Ecto neural progenitor cell (in vitro differentiated cells): ENCODE measurements around the gene SYS1.

Source experiments
- DNase-seq: peaks from one replicate; pipeline ENCODE4 v3.0.0-alpha.2; 2018; ENCODE audit warnings: low spot score

The SYS1 gene

DNA sequence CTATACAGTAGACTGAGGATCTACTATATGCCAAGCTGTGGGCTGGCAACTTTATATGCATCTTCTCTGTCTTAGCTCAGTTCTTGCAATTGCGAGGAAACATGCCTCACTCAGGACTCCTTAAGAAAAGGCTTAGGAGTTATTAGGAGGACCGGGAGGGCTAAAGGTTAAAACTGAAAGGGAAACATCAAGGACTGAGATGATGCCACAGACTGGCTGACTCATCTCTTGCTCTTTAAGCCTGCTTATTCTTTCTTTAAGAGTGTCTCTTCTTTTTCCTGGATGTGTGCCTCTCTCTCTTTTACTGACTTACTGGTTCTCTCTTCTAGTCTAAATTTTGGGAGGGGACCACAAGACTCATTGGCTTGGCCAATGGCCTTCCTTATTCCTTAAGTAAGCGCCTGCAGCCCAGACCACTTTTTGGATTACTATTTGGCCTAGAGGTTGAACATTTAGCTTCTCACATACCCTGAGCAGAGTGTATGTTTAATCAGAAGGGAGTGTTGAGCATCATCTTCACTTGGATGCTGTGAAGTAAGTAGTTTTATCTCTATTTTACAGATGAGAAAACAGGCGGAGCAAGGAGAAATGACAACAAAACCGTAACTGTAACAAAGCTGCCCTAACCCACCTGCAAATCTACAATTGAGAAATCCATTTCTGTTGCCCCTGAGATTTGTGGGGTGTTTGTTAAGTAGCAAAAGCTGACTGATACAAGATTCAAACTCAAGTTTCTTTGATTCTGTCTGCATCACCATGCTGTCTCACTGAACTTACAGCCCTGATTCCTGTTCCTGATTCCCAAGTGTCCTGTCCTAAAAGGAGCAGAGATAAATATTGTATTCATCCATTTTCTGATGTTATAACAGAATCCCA, 7.5 kb upstream of the SYS1 start:
- no peak for DNase-seq

- no peak for DNase-seq
These were observed 4.5 kb upstream of the SYS1 start for GRCh38 chr20:45358282-45359068.

DNA sequence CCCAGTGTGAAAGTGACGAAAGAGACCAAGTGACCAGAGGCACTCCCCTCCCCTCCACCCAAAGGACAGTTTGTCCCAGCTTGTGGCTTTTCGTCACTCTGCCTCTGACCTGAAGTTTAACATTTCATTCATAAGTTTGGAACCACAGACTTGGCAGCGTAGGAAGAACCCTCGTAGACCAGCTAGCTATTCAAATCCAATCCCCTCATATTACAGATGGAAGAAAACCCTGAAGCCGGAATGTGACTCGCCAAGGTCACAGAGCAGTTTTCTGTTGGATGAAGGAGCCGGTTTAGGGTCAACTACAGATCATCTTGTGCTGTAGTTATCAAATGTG, 3.9 kb upstream of the SYS1 start:
- DNase-seq: no peak

- DNase-seq: no peak
These were observed 3.4 kb upstream of the SYS1 start for GRCh38 chr20:45359406-45360148.

DNA sequence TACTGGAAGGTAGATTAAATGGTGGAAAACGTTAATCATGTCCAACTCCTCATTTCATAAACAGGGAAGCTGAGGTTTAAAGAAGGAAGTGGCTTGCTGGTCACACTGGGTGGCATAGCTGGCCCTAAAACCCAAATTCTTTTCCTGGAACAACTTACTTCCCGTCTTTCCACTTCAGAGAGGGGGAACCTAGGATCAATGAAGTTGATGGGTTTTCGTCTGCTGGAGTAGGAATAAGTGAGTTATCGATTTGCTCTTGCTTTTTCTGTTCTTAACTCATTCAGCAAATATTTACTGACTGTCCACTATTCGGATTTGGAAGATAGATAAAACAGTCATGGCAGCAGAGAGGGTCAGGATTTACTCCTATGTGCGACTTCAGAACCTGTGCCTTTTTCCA, 1.2 kb upstream of the SYS1 start:
- DNase-seq: no peak

GRCh38 chr20:45363611-45364492, 896 bp downstream of the SYS1 start:
- peak; percentile 37 for DNase-seq

GRCh38 chr20:45365444-45365970, 2.6 kb downstream of the SYS1 start:
- no peak for DNase-seq

GRCh38 chr20:45366192-45366591, 3.2 kb downstream of the SYS1 start:
- DNase-seq: no peak

DNA sequence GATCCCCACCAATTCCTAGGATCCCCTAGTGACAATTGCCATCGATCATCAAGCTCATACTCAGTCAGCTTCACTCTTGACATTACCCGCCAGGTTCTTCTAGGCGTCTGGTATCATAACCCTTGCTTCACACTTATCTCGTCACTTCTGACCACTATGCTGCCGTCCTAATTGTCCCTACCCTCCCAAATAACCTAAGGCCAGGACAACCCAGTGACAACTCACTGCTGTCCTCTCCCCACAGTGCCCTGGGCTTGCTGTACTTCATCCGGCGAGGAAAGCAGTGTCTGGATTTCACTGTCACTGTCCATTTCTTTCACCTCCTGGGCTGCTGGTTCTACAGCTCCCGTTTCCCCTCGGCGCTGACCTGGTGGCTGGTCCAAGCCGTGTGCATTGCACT, 3.7 kb downstream of the SYS1 start:
- DNase-seq: peak; percentile 26

DNA sequence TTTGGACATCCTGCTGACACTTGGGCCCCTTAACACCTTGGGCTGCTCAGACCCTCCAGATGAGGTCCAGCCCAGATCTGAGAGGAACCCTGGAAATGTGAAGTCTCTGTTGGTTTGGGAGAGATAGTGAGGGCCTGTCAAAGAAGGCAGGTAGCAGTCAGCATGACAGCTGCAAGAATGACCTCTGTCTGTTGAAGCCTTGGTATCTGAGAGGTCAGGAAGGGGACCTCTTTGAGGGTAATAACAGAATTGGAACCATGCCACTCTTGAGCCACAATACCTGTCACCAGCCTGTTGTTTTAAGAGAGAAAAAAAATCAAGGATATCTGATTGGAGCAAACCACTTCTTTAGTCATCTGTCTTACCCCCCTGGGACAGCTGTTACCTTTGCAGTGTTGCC, 4.2 kb downstream of the SYS1 start:
- DNase-seq: no peak

GRCh38 chr20:45368221-45368980, 5.4 kb downstream of the SYS1 start:
- DNase-seq: peak; percentile 21

DNA sequence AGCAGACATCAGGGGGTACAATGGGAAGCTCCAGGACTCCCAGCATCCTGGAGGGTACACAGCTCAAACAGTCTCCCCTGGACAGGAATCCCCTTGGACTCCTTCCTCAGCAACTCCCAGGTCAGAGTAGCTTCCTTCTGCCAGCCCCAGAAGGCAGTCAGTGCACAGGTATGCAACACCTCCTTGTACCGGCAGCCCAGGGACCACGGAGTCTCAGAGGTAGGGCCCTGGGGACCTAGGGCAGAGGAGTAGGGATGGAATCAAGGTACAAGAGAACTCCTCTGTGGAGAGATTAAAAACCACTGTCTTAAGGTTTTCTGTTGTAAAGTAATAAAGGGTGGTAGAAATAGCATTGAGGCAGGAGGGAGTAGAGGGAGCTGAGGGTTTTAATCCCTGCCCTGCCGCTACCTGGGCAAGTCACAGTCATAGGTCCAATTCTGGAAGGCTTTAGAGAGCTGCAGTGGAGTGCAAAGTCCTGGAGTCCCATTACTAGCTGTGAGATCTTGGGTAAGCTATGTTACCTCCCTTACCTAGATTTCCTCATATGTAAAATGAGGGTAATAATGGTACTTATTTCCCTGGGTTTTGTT, 7.7 kb downstream of the SYS1 start:
- DNase-seq: peak; percentile 28

DNA sequence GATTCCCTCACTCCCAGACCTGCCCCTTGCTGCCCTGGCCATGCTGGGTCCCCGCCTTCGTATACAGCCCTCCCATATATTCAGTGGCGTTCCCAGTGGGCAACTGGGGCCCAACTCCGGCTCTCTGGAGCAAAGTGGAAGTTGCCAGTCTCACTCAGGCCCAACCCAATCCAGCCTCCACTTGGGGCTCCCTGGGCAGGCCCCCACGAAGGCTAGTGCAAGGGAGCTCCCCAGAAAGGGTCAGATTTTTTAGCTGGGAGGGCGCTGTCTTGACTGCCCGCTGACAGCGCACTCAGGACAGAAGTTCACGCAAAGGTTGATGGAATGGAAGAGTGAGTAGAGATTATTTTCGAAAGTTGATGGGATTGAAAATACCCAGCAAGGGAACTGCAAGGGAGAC, 9.3 kb downstream of the SYS1 start:
- no peak for DNase-seq

DNA sequence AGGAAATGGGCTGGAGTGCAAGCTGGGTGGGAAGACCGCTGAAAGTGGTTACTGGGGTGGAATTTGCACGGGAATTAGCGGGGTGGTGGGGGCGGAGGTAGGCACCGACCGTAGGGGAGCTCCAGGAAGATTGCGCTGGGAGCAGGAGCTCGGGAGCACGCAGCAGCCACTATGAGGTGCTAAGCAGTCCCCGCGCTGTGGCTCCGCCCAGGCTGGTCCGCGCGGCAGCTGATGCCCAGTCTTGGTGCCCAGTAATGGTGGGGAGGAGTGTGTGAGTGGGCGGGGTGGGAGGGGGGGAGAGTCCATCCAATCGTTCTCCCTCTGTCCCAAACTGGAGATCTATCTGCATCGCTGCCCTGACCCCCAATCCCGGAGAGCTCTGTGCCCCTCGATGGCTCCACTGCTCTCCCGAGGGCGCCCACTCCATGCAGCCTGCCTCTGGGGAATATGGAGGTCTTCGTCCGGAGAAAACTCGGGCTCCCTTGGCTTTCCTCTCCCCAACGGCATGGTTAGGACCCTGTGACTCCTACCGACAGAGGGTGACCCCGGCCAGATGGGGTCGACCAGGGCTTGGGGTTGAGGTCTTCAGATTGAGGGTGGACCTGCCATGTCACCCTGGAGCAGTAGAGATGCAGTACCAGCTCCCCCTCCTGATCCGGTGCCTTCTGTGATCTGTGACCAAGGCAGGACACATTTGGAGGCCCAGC, 9.8 kb downstream of the SYS1 start:
- peak; percentile 61 for DNase-seq

DNA sequence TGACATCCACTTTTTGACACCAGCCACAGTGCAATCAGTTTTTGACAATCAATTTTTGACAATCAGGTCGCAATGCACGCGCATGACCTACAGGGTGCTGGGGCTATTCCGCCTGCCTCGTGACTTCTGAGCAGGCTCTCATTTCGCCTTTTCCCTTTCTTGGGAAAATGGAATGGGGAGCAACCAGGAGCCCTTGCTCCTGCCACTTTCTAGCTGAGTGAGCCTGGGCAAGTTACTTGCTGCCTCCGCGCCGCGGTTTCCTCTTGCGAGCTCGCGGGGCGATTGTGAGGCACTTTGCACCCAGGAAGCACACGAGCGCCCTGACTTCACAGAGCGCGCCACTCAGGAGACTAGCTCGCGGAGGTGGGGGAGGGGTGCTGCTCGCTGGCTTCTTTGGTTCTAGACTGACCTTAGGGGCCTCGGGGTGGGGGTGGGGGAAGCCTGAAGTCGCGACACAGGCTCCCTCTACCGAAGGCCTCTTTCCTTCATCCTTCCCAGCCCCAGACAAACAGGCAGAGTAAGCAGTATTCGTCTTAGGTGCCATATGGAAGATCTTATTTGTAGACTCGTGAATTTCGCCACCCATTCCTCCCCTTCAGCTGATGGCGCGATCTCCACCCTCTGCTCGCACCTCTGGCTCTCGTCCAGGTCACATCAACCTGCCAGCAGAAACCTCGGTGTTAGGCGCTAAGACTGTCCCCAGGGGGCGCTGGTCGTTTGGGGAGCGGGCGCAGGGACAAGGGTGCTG, 10.6 kb downstream of the SYS1 start:
- DNase-seq: peak; percentile 86

DNA sequence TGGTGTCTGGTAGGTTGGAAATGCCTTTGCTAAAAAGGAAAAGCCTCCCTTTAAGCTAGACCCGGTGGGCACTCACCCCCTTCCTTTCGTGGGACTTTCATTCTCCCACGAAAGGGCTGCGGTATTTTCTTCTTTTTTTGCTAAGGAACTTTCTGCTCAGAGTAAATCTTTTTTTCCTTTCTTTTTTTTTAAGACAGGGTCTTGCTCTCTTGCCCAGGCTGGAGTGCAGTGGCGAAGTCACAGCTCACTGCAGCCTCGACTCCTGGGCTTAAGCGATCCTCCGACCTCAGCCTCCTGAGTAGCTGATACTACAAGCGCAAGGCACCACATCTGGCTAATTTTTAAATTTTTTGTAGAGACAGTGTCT, 11.1 kb downstream of the SYS1 start:
- DNase-seq: no peak

DNA sequence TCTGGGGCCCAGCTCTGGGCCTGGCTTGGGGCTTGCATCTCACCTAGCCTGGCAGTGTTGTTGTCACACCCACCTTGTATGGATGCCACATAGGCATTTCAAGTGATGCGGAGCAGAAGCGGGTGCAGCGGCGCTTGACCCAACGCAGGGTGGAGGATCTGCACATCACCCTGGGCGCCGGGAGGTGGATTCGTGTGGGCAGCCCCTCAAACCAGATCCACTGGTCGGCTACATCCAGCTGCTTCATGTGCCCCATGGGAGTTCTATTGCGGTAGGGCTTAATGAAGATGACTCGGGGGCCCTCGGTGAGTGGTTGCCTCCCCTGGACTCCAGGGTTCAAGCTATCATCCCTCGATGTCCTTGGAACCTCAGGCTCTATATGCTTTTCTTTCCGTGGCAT, 12.0 kb downstream of the SYS1 start:
- no peak for DNase-seq

DNA sequence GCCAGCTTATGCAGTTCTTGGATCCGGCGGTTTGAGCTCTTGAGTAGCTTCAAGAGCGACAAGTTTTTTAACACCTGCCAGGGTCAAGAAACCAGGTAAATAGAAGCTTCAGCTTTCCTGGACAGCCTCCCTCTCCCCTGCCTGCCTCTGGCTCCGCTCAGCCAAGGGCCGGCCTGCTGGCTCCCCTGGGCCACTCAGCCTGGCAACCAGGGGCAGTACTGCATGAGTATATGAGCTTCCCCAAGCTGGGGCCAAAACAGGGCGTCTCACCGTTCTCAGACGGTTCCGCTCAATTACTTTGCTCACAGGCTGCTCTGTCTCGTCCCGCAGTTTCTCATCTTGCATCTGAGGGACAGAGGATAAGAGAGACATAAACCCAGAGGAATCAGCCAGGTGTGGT, 14.3 kb downstream of the SYS1 start:
- no peak for DNase-seq

GRCh38 chr20:45378191-45378590, 15.2 kb downstream of the SYS1 start, which contains the start of gene TP53TG5:
Gene TP53TG5, minus strand, starts transcription at chr20:45378325. Its CDS starts 89 bp downstream, at chr20:45378236.
- no peak for DNase-seq
